GDM1 (cell line): ENCODE results near the gene TTLL3.

ENCODE experiments used
- DNase-seq: peaks from one replicate; lab custom pipeline; 2025; lab: John Stamatoyannopoulos, UW

TTLL3 gene

DNA sequence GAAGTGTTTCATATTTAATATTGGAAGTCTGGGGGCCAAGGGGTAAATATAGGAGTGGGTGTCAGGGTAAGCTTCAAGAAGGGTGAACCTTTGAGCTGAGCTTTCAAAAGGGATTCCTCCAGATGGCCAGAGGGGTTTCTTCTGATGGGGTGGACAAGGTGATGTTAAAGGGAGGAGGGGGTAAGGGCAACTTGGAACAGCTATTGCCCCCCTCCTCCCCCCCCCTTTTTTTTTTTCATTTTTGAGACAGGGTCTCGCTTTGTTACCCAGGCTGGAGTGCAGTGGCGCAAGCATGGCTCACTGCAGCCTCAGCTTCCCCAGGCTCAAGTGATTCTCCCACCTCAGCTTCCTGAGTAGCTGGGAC is 2.1 kb upstream of the TTLL3 start:
- no peak for DNase-seq

DNA sequence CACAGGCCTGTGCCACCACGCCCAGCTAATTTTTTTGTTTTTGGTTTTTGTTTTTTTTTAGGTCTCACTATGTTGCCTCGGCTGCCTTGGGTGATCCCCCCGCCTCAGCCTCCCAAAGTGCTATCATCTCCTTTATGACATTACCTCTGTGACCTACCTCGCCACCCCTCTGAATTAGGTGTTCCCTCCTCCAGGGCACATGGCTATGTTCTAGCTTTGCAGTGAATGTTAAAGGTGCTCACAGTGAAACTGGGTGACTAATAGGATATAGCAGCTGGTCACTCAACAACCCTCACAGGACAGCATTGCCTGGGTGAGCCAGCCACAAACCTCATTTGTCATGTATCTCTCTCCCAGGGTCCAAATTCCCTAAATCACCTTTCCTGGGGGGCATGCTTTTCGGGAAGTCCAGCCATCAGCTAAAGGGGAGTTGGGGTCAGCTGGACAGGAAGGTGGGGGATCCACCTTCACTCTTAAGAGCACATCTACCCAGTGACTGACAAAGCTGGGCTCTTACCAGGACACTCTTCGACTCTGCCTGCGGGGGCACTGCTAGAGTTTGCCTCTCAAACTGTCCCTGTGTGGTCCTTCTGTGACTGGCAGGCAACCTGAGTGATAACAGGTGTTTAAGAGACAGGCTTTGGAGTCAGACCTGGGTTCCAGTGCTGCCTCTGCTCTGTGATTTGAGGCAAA is 1.6 kb upstream of the TTLL3 start:
- peak; percentile 19 for DNase-seq

DNA sequence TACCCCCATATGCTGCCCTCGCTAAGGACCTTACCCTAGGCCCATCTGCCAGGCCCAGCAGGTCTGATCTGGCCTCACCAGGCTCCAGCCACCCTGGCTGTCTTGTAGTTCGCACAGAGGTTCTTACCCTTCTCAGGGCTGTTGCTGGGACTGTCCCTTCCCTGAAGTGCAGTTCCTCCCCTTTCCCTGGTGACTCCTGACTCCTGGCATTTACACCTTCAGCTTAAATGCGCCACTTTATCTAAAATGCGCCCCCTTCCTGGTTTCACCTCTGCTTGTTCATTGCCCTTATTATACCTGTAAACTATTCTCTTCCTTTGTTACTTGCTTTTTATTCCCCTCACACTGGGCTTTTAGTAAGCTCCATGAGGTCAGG is 835 bp upstream of the TTLL3 start:
- no peak for DNase-seq

DNA sequence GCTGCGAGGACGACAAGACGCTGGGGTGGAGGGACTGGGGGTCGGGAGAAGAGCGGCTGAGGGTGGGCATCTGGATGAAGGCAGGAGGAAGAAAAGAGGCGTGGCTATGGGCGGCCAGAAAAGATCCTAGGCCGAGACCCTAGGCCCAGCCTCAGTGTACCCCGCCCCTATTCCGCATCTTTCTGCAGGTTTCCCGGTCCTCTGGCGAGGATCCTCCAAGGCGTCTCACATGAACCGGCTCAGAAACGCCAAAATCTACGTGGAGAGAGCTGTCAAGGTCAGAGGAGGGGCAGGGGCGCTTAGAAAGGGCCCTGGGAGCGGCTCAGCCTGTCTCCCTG is 340 bp downstream of the TTLL3 start:
- DNase-seq = no peak

DNA sequence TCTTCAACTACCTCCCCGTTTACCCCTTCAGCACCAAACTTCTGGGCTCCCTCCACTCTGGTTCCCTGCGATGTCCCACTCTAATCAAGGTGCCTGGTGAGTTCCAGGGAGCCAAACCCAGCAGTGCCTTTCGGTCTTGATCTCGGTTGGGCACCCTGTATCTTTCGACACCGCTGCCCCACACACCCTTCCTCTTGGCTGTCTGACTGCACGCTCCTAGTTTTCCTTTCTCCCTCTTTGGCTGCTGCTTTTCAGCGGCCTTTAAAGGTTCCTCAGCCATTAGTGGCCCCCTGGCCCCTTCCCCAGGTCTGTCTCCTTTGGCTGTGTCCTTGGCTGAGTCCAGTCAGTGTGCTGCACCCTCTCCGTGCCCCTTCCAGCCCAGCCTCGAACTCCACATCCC is 784 bp downstream of the TTLL3 start:
- DNase-seq = no peak

DNA sequence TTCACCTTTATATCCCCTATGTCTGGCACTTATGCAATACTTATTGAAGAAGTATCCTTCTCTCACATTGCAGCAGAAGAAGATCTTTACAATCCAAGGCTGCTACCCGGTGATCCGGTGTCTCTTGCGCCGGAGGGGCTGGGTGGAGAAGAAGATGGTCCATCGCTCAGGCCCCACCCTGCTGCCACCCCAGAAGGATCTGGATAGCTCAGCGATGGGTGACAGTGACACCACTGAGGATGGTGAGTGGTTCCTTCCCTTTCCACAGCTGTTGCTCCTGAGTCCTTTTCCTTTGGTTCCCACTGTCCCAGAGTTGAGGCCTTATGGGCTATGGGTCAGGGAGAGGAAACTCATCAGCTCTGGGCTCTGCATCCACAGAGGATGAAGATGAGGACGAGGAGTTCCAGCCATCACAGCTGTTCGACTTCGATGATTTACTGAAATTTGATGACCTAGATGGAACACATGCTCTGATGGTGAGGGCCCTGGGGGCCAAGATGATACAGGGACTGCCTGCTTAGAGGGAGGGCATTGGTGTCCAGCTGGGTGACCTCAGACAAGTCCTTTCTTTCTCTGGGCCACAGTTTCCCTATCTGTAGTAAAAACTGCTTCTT is 2.9 kb downstream of the TTLL3 start:
- no peak for DNase-seq

DNA sequence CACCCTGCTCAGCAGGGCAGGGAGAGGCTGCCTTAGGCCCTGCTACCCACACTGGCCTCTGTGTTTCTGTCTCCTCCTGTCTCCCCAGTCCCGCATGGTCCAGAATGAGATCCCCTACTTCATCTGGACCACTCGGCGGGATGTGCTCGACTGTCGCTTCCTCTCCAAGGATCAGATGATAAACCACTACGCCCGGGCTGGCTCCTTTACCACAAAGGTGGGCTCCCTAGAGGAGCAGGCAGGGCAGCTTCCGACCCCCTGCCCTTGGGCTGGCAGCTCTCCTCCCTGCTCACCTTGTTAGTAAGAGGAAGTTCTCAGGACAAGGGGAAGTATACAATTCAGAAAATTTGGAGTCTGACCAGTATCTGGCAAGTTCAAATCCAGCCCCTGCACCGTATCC is 5.9 kb downstream of the TTLL3 start:
- no peak for DNase-seq

DNA sequence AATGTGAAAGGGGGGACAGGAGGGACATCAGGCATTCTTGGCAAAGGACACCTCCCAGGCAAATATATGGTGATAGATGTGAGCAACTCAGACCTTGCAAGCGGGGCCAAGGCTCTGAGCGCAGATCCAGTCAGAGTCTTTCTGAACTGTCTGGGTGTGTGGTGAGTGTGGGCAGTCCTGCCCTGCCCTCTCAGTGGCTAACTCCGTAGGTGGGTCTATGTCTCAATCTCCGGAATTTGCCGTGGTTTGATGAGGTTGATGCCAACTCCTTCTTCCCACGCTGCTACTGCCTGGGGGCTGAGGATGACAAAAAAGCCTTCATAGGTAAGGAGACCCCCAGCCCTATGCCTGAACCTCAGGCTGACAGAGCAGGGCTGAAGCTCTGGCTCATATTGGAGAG is 7.4 kb downstream of the TTLL3 start:
- no peak for DNase-seq

DNA sequence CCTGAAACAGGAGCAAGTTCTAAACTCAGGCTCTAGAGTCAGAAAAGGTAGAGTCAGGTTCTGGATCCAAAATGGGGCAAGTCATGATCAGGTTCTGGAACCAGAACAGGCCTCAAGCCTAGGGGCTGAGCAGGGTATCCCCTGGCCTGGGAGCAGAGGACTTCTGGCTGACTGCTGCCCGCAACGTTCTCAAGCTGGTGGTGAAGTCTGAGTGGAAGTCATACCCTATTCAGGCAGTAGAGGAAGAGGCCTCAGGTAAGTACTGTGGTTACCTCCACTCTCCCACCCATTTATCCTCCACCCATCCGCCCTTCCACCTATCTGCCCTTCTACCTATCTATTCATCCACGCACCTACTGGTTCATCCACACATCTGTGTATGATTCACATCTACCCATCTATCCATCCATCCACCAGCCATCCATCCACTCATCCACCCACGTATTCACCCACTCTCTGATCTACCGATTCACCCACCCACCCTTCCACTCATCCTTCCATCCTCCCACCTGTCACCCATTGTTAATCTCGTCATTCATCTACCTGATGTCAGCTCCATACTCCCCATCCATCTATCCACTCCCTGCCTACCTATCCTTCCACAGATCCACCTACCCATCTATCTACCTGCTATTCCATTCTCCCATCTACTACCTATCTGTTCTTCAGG is 8.7 kb downstream of the TTLL3 start:
- DNase-seq = no peak

DNA sequence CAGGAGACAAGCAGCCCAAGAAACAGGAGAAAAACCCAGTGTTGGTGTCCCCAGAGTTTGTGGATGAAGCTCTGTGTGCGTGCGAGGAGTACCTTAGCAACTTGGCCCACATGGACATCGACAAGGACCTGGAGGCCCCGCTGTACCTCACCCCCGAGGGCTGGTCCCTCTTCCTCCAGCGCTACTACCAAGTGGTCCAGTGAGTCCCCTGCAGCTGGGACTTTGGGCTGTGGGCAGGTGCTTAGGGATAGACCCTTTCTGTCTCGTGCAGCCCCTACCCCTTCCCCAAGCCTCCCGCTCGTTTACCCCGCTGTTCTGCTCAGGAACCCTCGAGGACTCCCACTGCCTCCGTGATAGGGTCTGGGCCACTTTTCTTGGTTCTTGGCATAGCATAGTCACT is 10.5 kb downstream of the TTLL3 start:
- no peak for DNase-seq

DNA sequence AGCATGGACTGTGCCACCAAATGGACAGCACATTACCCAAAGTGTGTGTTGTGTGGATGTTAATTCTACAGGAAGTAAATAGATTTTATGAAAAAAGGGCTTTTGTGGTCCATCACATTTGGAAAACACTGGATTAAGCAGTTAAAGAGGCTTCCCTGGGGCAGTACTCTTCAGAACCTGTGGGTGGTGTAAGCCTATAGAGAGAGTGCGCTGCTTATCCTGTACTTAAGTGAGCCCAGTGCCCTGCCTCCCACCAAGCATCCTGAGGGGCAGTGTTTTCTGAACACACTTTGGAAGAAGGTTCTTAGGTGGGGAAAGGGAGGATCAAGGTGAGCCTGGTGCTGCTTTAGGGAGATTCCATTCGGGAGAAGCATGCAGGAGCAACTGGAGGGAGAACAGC is 10.9 kb downstream of the TTLL3 start:
- DNase-seq = no peak

DNA sequence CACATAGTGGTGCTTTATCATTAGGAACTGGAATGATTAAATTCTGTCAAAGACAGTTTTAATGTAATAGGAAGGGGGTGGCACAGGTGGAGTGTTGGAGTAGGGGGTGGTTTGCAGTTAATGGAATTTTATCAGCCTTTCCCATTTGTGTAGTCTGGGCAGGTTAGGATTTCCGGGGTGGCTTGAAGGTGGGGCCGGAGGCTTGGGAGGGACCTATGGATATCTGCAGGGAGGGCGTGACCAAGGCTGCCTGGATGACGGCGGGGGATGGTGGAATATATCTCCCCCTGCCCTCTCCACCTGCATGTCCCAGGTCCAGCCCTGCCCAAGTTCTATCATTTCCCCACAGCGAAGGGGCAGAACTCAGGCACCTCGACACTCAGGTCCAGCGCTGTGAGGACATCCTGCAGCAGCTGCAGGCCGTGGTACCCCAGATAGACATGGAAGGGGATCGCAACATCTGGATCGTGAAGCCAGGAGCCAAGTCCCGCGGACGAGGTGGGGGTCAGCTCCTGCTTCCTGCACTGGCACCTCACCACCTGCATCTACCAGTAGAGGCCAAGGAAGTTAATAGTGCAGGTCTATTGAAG is 15.5 kb downstream of the TTLL3 start:
- DNase-seq = no peak

DNA sequence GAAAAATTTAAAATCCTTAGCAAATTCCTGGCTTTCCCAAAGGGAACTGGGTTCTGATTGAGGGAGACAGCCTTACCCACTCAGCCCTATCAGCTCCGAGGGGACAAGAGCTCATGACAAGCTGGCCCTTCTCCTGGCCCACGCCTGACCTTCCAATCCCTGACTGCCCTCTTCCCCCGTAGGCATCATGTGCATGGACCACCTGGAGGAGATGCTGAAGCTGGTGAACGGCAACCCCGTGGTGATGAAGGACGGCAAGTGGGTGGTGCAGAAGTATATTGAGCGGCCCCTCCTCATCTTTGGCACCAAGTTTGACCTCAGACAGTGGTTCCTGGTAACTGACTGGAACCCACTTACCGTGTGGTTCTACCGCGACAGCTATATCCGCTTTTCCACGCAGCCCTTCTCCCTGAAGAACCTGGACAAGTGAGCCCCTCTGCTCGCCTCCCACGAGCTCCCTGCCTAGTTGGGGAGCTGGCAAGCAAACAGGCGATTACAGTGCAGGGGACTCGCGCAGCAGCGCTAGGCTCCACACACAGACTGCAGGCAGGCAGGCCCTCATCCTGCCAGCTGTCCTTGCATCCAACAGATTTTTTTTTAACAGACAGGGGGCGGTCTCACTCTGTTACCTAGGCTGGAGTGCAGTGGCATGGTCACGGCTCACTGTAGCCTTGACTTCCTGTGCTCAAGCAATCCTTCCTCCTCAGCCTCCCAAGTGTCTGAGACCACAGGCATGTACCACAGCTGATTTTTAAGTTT is 16.9 kb downstream of the TTLL3 start:
- DNase-seq = peak; percentile 8

DNA sequence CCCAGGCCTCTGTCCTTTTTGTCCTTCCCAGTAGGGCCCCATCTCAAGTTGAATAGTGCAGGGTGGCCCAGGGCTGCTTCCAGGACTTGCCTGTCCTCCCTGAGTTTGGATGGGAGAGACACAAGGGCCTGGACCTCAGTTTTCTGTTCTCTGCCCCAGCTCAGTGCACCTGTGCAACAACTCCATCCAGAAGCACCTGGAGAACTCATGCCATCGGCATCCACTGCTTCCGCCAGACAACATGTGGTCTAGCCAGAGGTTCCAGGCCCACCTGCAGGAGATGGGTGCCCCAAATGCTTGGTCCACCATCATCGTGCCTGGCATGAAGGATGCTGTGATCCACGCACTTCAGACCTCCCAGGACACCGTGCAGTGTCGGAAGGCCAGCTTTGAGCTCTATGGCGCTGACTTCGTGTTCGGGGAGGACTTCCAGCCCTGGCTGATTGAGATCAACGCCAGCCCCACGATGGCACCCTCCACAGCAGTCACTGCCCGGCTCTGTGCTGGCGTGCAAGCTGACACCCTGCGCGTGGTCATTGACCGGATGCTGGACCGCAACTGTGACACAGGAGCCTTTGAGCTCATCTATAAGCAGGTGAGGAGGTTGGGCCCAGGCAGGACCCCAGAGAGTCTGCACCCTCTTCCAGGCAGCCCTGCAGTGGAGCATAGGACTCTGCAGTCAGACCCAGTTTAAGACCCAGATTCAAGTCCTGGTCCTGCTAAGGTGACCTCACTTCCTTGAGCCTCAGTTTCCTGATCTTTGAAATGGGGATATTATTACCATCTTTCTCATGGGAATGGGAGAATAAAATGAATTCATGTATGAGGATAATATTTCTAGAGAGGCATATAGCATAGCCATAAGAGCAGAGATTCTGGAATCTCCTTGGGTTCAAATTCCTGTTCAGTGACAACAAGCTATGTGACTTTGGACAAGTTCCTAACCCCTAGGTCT is 19.0 kb downstream of the TTLL3 start:
- DNase-seq = no peak

DNA sequence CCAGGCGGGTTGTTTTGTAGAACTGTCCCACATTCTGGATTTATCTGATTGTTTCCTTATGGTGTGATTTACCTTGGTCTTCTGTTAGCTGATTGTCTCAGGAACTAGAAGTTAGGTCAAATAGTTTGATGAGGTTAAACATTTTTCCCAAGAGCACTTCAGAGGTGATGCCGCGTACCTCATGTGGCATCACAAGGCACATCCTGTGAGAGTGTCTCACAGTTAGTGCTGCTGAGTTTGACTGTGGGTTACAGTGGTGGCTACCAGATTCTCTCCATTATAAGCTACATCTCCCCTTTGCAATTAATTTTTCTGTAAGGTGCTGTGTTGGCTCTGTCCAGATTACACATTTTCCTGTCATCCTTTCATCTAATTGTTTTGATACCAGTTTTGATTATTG is 21.2 kb downstream of the TTLL3 start:
- no peak for DNase-seq

DNA sequence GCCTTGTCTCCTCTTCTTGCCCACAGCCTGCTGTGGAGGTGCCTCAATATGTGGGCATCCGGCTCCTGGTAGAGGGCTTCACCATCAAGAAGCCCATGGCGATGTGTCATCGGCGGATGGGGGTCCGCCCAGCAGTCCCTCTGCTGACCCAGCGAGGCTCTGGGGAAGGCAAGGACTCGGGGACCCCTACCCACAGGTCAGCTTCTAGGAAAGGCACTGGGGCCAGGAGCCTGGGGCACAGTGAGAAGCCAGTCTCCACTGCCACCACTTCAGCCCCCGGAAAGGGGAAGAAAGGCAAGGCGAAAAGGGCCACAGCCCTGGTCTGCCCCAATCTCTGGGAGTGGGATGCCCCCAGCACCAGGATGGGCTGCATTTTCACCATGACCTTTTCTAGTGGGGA is 23.0 kb downstream of the TTLL3 start:
- DNase-seq = no peak

DNA sequence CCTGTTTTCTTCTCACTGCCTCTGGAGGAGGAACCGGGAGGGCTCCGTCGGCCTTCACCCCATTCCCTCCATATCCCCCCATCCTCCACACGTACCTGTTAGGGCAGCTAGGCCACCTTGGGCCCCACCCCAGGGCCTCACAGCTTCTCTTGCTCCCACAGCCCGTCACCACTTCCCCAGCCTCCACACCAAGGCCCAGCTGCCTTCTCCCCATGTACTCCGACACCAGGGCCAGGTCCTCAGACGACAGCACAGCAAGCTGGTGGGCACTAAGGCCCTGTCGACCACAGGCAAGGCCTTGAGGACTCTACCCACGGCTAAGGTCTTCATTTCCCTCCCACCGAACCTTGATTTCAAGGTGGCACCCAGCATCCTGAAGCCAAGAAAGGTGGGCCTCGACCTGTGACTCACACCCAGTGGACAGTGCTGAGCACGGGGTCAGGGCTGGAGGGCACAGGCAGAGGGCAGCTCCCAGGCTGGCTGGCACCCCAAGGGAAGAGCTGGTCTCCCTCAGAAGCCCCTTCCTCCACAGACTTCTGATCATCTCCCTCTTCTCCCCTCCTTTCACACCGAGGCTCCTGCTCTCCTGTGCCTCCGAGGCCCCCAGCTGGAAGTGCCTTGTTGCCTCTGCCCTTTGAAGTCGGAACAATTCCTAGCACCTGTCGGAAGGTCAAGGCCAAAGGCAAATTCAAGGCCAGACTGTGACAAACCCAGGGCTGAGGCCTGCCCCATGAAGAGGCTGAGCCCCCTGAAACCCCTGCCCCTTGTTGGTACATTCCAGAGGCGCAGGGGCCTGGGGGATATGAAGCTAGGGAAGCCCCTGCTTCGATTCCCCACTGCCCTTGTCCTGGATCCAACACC is 24.7 kb downstream of the TTLL3 start:
- no peak for DNase-seq

DNA sequence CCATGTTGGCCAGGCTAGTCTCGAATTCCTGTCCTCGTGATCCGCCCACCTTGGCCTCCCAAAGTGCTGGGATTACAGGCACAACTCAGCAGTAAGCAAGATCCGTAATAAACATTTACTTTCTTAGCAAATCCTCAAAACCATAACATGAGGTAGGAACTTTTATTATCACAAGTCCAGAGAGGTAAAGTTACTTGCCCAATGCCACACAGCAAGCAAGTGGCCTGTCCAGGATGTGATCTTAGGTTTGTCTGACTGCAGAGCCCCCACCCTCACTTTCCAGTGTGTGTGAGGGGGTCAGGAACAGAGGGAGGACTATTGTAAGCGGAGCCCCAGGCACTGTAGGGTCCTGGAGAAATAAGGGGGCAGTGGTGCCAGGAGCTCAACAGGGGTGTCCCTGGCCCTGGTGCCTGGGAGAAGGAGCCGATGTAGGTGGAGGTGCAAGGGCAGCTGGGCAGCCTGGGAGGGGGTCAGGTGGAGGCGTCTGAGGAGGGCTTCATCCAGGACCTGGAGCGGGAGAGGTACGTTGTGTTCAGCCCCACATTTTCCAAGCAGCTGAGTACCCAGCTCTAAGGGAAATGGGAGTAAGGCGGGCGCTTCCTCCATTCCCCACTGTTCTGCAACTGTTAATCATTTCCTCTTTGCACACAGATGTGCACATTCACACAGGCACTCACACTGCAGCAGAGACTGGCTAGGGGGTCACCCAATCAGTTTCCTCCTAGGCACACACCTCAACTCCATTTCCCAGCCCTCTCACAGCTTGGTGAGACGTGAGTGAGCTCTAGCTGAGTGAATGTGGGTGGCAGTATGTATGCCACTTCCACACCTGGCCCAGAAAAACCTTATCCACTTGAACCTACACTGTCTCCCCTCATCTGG is 27.9 kb downstream of the TTLL3 start:
- DNase-seq = peak; percentile 44

DNA sequence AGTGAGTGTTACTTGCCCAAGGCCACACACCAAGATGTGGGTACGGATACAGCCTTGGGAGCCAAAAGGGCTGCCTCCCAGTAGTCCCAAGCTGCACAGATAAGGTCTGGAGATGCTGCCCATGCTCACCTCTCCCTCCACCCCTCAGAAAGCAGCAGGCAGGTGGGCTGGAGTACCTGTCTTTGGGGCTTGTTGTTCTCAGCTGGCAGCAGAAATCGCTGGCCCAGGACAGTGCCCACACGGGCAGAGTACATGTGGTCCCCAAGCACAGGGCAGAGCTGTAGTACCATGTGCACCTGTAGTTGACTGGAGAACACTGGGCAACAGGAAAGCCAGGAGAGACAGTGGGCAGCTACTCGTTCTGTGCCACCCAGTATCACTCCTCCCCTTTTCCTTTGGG is 28.8 kb downstream of the TTLL3 start:
- no peak for DNase-seq

DNA sequence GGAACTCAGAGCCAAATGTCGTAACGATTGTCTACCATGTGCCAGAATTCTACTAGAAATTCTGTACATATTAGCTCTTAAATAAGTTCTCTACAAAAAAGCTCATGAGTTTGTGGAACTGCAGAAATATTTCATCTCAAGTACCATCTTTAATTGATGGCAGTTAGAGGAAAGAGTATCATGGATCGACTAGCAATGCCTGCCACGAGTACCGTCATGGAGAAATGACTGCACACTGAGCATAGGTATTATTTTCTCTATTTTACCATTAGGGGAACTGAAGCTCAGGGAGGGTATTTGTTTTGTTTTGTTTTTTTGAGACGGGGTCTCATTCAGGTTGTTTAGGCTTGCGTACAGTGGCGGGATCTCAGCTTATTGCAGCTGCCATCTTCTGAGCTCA is 31.0 kb downstream of the TTLL3 start:
- no peak for DNase-seq
